Prostate gland (tissue), 1 donor: ENCODE measurements around the gene SPRR2F.

Experiments used
- POLR2A ChIP-seq: fragments of 450-650 bp; IDR thresholded peaks from one replicate; pipeline ENCODE4 v1.6.1; 2016; ENCODE audit warnings: antibody characterized with exemption, mild to moderate bottlenecking
- POLR2AphosphoS5 ChIP-seq: sonication (generic); formaldehyde crosslinking; IDR thresholded peaks from one replicate; pipeline ENCODE4 v1.6.1; 2017; ENCODE audit warnings: antibody characterized with exemption

DNA sequence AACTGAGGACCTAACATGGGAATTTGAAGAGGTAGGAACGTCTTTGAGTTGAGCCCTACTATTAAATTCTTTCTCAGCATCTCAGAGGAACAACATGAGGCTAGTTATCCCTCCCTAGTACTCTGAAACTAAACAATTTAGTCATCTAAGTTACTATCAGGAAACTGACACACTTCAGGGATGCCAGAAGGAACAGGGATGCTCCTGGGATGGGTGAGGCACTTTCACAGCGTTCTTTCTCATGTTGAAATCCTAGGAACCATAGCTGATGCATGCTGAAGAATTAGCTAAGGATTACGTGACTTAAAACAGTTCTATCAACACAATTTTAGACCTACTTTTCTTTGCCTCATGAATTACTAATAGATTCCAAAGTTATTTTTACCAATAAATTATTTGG lies 39.2 kb upstream of the SPRR2F start:
- TF ChIP-seq POLR2AphosphoS5 (no peak), POLR2A (no peak)
